Jurkat, Clone E6-1 (cell line): ENCODE measurements around the gene MSI2.

Experiments
- DNase-seq: peaks from one replicate; pipeline ENCODE4 v3.0.0-alpha.2; 2011; ENCODE audit warnings: low read depth, low spot score
- H3K4me3 ChIP-seq: 2 replicates; pipeline ENCODE4 v1.5.1; 2011; ENCODE audit warnings: mild to moderate bottlenecking, low read length, control low read depth, moderate library complexity

MSI2 gene

DNA sequence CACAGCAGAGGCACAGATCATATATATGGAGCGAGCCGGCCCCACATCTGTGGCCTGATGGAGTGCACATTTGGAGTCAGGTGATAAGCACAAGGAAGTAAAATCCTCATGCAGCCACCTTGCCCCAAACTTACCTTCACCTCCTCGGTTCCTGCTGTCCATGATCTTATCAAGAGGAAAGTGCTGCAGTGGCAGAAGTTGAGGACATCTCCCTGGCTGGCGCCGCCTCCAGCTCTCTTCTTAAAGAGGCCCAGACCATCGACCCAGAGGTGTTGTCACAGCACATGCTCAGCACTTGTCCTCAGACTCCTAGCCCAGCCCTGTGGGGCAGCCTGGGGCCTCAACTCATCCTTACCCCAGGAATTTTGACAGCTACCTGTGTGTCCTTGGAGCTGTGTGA is 276.2 kb downstream of the MSI2 start:
- DNase-seq: no peak
- no peak overlapping the region for H3K4me3 ChIP-seq

DNA sequence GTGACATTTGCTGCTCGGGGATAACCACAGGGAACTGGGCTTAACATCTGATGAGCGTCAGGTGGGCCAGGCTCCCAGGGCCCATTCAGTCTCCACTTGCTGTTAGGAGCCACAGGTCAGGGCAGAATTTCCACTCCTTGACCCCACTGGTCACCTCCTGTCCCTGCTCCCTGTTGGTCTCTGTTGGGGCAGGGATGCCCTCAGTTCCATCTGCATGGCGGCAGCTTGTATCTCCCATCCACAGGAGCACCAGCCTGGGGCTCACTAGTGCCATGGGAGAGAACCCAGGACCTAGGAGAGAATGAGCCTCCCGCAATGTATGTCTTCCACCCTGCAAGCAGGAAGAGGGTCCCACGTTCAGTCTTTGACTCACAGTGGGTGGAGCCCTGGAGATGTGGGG is 276.6 kb downstream of the MSI2 start:
- no peak overlapping the region for H3K4me3 ChIP-seq
- no peak for DNase-seq

DNA sequence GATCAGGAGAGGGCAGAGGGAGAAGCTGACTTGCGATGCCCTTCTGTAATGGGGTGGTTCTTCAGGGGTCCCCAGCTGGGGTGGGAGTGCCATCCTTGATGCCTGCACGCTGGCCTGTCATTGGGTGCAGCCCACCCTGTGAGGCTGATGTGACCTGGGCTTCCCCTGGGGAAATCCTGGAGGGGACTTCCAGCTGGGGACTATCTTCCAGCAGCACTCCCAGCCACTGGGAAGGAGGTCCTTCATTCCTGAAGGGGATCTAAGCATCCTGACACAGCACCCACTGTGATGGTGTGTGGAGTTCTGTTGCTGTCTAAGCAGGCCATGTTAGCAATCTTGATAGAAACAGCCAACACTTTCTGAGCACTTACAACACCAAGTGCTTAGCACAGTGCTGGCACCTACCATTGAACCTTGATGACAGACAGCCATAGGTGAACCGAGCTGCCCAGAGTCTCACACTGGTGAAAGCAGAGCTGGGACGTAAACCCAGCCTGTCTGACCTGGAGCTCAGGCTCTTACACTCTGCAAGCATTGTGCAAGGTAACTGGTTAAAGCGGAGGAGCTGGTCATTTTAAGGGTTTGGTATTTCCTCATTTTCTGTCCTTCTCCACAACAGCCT is 277.5 kb downstream of the MSI2 start:
- DNase-seq: no peak
- H3K4me3 ChIP-seq: no peak overlapping the region

DNA sequence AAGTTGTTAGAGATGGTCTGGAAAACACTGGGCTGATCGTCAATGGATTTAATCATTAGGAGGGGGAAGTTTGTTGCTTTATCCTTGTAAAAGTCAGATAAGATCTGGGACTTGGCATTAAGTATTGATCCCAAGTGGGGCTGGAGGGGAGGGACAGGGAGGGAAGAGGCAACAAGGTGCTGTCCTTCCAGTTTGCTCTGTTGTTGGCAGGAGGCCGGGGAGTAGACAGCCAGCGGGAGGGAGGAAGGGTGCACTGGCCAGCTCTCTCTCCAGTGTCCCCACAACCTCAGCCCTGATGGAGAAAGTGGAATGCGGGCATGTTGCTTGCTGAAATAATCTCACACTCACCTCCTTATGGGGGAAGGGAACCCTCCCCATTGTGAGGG is 278.5 kb downstream of the MSI2 start:
- no peak for DNase-seq
- H3K4me3 ChIP-seq: no peak overlapping the region

DNA sequence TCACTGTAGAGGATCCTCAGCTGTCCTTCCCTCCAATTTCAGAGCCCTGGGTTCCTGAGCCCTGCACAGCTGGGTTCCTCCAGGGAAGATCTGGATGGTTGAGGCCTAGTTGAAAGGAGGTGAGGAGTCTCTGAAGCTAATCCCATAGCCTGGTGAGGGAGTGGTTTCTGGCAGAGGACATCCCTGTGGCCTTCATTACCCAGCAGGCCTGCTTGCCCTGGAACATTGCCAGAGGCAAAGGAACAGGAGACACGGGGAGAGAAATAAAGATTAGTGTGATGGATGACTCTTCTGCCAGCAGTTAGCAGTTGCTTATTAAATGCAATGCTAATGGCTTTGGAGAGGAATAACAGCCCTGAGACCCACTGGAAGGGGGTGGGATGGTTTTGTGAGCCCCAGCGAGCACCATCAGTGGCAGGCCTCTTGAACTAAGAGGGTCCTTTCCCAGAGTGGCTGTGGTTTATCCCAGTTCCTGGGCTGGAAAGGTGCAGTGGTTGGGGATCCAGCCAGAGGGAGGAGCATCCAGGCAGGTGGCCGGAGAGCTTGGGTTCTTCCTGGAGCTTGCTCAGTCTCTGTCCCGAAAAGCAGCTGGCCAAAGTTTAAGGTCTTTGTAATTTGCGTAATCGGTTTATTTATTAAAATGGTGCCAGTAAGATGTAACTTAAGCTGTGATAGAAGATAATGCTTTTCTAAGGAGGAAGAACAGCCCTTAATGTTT is 279.1 kb downstream of the MSI2 start:
- DNase-seq: no peak
- H3K4me3 ChIP-seq: no peak overlapping the region

DNA sequence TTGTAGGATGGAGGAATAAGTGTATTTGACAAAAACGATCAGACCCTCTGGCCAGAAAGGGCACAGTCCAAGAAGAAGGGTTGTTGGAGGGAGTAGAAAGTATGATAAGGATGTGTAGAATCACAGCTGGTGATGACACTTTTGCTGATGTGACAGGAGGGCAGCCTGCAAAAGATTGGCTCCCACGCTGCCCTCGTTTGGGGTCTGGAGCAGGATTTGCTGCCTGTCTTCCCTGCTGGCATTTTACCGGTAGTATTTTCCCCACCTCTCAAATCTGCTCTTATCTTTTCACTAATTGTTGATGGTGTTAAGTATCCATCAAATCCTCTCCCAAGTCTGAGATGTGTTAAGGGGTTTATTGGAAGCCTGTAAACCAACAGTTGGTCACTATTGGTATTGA is 280.0 kb downstream of the MSI2 start:
- DNase-seq: no peak
- no peak overlapping the region for H3K4me3 ChIP-seq

DNA sequence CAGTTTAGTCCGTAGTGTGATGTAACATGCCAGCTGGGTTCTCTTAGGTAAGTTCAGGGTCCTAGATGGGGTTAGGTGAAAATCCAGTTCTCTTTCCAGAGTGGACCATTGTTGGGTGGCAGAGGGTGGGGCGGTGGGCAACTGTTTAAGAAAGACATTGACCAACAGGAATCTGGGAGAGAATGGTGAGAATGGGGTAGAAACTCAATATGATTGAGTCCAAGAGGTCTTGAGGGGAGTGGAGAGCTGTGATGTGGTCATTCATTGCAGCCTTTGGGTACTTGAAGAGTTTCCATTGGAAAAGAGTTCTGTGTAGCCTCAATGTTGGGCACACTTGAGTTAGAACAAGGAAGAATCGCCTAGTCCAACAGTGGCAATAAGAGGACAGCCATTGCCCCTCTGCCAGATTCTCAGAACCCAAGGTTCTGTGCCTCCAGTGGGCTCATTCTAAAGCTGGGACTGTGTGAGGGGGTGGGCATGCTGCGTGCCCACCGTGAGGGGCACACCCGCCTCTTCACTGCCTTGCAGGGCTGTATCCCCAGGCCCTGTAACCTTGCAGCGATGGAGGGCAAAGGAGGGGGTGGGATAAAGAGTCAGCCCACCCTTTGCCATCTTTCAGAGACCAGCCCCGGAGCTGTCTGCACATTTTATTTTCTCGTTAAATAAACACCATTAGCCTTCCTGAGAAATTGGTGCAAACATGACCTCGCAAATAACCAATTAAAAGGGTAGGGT is 280.6 kb downstream of the MSI2 start:
- DNase-seq: no peak
- no peak overlapping the region for H3K4me3 ChIP-seq

DNA sequence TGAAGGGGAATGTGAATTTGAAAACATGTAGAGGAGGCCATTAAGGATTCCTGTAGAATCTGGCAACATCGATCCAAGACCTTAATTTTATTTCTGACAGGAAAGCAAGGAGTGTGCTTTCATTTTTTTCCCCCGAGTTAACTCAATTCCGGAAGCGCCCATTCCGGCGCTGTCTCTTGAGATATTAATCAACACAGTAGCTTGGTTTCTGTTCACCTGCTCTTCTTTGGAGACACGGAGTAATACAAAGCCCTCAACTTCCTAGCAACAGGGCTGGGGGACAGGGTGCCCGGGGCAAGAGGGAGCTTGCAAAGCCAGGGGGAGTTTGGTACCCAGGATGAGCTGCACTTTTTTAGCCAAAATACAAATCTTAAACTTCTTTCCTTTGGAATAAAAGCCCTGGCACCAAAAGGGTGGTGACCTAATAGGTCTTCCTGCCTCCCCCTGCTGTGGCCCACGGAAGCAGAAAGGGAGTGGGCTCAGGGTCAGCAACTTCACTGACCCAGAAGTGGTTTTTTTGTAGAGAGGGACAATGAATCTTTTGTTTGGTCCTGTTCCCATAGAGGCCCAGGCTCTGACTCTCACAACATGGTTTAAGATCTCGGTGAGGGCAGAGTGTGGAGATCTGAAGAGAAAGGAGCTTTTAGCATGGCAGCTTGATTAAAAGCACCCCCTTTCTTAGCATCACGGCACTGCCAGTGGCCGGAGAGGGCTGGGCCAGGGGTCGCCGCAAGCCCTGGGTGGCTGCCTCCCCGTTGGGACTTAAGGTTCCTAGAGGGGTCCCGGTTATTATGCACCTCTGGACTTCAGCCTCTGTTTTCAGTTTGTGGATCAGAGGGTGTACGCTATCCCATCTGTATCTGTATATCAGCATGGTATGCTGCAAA is 281.4 kb downstream of the MSI2 start:
- no peak overlapping the region for H3K4me3 ChIP-seq
- DNase-seq: no peak

DNA sequence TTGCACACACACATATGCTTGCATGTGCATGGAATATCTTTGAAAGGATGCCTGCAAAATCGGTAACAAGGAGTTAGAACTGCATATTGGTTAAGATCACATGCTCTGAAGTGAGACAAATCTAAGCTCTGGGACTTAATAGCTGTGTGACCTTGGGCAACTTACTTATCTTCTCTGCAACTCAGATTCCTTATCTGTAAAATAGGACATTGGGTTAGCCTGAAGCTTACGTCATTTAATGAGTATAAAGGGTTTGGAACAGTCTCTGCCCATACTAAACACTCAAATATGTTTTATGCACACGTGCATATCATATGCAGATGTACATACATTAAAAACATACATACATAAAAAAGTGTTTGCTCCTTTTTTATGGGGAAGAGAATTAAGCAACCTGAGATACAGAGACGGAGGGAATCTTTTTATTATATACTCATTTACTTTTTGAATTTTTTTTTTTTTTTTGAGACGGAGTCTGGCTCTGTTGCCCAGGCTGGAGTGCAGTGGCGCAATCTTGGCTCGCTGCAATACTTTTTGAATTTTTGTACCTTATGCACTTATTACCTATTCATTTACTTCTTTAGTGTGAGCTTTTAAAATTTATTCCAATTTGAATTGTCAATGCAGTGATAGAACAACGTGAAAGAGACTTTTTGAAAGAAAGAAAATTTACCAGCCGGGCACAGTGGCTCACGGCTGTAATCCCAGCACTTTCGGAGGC is 282.6 kb downstream of the MSI2 start:
- DNase-seq: no peak

DNA sequence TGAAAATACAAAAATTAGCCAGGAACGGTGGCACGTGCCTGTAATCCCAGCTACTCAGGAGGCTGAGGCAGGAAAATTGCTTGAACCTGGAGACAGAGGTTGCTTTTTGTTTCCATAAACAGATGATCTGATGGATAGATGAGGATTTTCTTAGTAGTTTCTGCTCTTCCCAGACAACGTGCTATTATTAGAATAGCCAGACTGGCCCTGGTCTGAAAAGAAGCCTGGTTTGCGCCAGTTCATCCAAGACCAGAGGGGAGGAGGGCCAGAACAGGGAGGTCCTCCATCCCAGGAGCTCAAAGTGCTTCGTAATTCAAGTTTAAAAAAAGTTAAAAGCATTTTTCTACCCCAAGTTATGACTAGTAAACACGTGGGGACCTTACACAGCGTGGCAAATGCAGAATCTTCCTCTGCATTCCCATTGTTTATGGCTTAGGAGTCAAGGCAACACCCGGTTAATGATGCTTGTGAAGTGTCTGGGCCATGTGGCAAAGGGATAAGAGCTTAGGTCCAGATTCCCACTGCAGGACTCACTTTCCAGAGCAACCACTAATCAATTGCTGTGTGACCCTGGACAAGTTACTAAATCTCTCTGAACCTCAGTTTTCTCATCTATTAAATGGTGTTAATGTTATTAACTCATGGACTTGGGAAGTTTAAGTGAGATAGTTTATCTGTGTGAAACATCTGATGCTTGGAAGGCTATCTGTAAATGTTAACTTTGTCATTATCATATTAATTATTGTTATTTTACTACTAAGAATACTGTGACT is 283.4 kb downstream of the MSI2 start:
- no peak for DNase-seq
- H3K4me3 ChIP-seq: no peak overlapping the region

More for the DNA sequence above, 282.6 kb downstream of the MSI2 start:
- no peak overlapping the region for H3K4me3 ChIP-seq

DNA sequence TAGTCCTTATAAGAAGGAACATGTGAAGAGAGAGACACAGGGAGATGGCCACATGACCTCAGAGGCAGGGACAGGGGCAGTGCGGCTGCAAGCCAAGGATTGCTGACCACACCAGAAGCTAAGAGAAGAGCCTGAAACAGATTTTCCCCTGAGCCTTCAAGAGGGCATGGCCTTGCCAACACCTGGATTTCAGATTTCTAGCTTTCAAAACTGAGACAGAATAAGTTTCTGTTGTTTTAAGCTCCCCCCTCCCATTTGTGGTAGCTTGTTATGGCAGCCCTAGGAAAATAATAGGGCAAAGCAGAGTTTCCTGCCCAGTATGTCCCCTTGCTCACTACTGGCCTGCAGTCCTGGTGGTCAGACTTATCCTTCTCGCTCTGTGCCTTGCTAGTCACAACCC is 284.3 kb downstream of the MSI2 start:
- no peak for DNase-seq
- H3K4me3 ChIP-seq: no peak overlapping the region

DNA sequence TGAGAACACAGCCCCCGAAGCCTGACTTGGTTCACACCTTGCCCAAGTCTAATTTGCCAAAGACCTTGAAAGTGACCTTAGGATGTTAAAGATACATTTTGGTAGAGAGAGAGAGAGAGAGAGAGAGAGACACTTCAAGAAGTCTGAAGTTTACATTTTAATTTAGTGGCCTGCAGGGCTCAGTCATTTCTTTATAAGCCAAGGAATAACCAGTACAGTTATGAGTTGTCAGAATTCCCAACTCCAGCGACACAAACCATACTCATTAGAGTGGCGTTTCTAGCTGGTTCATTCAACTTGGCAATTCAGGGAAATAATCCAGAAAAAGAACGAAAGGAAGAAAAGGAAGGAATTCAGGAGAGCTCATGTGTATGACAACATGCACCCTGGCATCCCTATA is 284.7 kb downstream of the MSI2 start:
- no peak for DNase-seq
- no peak overlapping the region for H3K4me3 ChIP-seq

DNA sequence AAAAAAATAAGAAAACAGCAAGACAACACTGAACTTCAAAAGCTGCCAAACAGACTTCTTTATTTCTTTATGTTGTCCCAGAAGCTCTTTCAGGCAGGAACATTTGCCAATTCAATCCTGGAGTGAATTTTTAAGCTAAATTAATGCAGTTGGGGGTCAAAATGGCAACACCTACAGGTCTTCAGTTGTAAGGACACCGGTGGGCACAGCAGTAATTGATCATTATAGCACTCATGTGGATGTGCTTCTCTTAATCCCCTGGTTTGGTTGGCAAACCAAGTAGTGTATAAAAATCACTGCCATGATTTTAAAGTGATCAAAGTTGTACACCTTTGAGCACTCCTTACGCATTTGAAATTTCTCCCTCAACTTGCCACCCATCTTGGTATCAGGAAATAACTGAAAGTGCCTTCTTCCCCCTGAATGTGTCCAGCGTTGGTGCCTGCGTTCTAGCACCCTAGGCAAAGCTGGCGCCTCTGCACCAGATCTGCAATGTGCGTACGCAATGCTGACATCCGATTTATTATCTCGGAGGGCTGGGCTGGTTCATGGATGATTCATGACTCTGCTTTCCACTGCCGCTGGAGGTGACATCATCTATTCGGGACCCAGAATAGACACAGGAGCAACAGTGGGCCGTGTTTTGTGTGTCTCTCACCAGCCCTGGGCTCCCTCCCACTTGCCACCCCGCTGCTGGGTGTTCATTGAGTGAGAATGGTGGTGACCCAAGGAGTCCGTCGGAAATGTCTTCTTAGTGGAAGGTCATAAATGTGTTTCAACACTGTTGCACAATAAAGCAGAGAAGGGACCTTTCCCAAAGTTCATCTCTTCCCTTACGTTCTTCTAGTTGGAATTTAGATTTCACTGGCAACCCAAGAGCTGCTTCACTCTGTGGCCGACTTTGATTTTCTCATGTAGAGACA is 285.4 kb downstream of the MSI2 start:
- no peak for DNase-seq
- no peak overlapping the region for H3K4me3 ChIP-seq

DNA sequence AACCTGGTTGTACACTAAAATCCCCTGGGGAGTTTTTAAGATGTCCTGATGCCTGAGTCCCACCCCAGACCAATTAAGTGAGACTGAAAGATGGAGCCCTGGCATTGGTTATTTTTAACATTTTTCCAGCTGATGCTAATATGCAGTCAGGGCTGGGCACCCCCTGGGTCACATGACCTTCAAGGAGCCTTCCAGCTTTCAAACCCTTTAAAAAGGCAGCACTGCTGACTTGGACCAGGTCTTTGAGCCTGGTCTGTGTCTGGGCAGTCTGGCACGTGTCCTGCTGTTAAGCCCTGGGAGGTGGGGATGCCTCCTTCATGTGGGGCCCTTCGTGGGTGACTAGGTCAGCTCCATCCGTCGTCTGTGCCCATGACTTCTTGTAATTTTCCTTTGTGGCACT is 286.2 kb downstream of the MSI2 start:
- DNase-seq: no peak
- H3K4me3 ChIP-seq: no peak overlapping the region

DNA sequence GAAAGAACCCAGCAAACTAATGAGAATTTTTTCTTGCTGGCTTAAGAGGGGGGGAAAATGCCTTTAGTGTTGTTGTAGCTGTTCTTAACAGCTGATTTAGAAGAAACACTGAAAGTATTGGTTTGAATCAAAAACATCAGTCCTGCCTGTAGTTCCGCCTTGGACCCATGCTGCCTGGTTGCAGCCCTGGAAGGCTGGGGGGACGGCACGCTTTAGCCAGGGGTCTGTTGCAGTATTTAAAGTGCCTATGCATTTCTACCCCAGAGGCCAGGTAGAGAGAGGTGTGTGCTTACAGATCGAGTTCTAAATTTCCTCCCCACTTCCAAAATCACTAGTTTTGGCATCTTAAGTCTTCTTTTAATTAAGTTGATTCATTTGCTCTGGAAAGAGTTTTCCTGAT is 286.9 kb downstream of the MSI2 start:
- DNase-seq: no peak

DNA sequence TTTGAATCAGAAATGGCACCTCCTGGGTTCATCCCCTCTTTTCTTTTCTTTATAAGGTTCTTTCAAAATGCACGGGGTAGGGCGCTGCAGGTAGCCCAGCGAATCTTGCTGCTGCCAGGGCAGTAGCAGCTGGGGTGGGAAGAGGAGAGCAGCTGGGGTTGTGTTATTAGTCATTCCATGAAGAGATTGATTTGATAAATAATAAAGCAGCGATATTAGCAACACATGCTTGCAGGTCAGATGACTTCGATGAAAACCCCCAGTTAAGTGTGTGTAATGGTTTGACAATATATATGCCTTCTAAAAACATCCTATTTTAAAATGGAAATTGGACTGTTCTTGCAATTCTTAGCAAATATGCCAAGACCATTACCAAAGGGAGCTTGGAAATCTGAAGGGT is 288.1 kb downstream of the MSI2 start:
- H3K4me3 ChIP-seq: no peak overlapping the region
- DNase-seq: no peak

More for the DNA sequence above, 286.9 kb downstream of the MSI2 start:
- H3K4me3 ChIP-seq: no peak overlapping the region

DNA sequence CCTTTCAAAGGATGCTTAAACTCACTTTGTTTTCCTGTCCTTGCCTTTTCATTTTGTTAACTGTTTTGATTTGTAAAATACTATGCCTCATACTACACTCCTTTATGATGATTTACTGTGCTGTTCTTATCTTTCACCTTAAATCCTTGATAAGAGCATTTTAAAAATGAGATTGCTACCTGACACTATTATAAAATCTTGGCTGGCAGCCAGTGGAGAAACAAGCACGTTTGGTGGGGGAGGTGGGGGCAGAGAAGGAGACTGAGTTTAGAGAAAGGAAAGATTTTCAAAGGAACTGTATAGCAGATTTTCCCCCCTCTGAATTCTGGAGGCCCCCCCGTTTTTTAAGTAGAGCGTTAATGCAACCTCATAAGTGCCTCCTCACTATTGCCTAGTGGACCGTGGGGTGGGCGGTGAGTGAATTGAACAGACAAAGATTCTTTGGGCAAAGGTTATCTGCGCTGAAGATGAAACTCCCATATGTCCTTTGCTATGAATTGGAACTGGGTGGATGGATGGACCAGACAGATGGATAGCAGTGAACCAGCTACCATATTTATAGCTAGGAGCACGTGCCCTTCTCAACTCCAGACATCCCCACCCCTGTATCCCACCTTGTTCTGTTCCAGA is 288.6 kb downstream of the MSI2 start:
- no peak for DNase-seq
- no peak overlapping the region for H3K4me3 ChIP-seq
